ENCODE measurements around the gene TIMM13.
"Not testable (repeated sequence)": the region's sequence is repeated elsewhere in the genome, so short reads cannot be mapped to it uniquely, and the experiment has no call there.

TIMM13 gene

GRCh38 chr19:2427429-2428320 is at the start of gene TIMM13:
TSS of gene TIMM13 (minus strand) at chr19:2427586. CDS start at chr19:2427533, 53 bp downstream.
- peak; percentile 87 for DNase-seq

- no peak for DNase-seq
Measured at GRCh38 chr19:2476451-2477140, 49.2 kb upstream of the TIMM13 start.

- DNase-seq: peak; percentile 39
Measured at GRCh38 chr19:2475702-2476450, 48.5 kb upstream of the TIMM13 start, which contains the start of gene GADD45B. TSS of gene GADD45B (plus strand) at chr19:2476127. CDS start at chr19:2476359, 232 bp downstream.

DNA sequence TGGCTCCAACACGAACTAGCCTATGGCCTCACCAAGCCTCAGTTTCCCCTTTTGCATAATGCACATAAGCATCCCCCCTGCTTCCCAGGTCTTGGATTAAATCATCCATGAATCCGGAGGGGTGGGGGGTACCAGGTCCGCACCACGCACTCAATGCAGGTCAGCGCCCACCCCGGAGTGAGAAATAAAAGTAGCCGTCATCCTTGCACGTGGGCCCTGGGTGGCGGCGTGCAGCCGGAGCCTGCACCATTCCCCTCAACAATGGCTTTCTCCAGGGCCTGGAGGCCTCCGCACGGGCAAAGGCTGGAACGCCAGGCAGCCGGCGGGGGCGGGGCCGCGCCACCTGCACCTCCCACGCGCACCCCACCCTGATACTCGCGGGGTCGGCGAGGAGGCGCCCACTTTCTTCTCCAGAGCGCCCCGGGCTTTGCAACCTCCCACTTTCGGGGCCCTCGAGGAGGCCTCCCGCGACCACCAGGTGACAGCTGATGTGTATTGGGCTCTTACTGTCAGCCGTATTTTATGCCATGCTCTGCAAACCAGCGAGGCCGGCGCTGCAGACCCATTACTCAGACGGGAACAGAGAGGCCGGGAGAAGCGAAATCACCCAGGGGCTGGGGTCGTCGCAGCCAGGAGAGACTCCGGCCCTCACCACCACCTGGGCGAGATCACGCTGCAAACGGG is 47.8 kb upstream of the TIMM13 start:
- no peak for DNase-seq

- no peak for DNase-seq
Measured at GRCh38 chr19:2474232-2475017, 47.0 kb upstream of the TIMM13 start.

DNA sequence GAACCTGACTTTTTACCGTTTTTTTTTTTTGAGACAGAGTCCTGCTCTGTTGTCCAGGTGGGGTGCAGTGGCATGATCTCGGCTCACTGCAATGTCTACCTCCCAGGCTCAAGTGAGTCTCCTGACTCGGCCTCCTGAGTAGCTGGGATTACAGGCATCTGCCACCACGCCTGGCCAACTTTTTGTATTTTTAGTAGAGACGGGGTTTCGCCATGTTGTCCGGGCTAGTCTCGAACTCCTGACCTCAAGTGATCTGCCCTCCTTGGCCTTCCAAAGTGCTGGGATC is 42.5 kb upstream of the TIMM13 start:
- DNase-seq: not testable (repeated sequence)

DNA sequence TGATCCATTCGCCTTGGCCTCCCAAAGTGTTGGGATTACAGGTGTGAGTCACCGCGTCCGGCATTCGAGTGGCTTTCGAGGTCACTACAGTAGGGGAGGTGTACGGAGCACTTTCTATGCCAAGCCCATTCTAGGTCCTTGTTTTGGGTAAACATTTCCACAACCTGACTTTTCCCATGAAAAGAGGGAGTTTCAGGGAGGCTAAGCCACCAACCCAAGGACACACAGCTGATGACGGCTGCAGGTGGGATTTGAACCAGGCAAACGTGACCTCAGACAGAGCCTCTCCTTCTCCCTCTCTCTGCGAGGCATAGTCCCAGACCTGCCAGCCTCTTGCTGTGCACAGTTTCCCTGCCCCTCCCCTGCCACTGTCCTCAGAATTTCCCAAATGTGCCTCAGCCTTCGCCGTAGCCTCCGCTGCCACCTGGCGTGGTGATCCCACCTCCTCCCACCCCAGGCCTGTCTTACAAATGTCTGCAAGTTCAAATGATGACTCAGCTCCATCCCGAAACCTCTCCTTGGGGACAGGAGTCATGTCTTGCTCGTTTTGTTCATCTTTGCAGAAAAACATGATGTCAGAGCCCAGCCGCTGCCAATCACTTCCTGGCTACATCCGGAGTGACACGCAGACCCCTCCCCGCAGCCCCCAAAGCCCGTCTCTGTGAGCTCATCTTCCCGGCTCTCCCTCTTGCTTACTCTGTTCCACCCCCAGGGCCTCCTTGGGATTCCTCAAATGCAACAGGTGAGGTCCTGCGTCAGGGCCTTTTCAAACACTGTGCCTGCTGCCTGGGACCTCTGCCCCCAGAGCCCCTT is 41.9 kb upstream of the TIMM13 start:
- no peak for DNase-seq

- no peak for DNase-seq
Measured at GRCh38 chr19:2468596-2468995, 41.2 kb upstream of the TIMM13 start.

DNA sequence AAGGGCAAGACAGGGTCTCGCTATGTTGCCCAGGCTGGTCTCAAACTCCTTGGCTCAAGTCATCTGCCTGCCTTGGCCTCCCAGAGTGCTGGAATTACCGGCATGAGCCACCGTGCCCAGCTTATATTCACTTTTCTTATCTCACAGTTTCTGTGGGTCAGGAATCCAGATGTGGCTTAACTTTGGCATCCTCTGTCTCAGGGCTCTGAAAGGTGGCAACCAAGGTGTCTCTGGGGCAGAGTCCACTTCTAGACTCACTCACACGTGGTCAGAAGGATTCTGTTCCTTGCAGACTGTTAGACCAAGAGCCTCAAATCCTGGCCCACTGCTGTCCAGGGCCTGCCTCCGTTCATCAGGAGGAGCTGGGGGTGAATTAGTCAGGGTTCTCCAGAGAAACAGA is 37.0 kb upstream of the TIMM13 start:
- no peak for DNase-seq

GRCh38 chr19:2463694-2464093 is 36.3 kb upstream of the TIMM13 start:
- not testable (repeated sequence) for DNase-seq

GRCh38 chr19:2462635-2463421 is 35.4 kb upstream of the TIMM13 start:
- DNase-seq: no peak

- DNase-seq: no peak
Measured at GRCh38 chr19:2461751-2462634, 34.6 kb upstream of the TIMM13 start.

GRCh38 chr19:2460245-2460644 is 32.9 kb upstream of the TIMM13 start:
- DNase-seq: no peak

DNA sequence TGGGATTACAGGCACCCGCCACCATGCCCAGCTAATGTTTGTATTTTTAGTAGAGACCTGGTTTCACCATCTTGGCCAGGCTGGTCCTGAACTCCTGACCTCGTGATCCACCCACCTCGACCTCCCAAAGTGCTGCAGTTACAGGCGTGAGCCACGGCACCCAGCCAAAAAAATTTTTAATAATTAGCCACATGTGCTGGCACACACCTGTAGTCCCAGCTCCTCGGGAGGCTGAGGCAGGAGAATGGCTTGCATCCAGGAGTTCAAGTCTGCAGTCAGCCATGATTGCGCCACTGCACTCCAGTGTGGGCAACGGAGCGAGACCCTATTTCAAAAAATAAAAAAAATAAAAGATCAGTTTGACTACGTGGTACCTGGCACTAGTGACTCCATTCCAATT is 31.4 kb upstream of the TIMM13 start:
- DNase-seq: not testable (repeated sequence)

DNA sequence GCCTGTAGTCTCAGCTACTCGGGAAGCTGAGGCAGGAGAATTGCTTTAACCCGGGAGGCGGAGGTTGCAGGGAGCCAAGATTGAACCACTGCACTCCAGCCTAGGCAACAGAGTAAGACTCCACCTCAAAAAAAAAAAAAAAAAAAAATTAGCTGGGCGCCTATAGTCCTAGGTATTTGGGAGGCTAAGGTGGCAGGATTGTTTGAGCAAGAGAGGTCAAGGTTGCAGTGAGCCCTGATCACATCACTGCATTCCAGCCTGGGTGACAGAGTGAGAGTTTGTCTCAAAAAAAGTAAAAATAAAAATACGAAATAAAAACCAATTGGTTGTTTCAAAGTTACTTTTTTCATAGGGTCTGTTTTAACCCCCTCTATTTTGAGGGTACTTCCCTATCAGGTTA is 30.7 kb upstream of the TIMM13 start:
- no peak for DNase-seq

GRCh38 chr19:2457394-2458037 is 30.1 kb upstream of the TIMM13 start:
- no peak for DNase-seq

- no peak for DNase-seq
Measured at GRCh38 chr19:2455851-2456570, 28.6 kb upstream of the TIMM13 start.

All from NCI-H510A (cell line).